ENCODE results near the gene LPAR3.

Gene LPAR3

DNA sequence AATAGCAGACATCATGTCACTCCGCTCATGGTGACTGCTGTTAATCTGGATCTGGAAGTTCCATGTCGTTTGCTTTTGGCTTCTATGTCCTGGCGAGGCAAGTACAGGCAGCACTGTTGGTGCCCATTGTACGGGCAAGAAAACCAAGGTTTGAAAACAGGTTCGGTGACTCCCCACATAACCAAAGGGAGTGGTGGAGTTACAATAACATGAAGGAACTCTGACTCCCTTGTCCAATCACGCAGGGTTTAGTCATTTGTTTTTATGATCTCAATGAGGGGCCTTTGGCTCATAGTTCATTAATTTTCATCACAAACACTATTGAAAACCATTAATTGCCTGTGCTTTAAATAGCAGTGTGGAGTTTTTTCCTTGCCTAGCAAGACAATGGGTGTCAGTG is 119.8 kb downstream of the LPAR3 start:
- no peak for DNase-seq

DNA sequence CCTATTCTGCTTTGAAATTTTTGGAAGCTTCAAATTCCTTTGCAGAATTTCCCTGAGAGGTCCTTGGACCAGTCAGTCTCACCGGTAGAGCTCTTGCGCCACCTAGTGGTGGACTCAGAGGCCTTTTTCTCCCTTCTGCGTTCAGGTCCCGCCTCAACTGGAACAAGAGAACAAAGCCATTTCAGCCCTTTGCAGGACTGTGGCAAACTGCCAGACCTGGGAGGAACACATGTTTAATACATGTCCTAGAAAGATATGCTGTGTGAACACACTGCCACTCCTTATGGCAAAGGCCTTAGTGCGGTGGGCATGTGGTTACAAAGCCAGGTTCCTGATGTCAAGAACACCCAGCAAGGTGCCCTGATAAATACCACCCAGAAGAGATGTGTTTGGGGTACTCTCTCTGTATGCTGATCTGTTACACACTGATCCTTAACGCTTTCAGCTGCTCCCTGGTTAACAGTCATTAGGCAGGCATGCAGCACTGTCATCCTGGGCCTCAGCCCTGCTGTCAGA is 120.5 kb downstream of the LPAR3 start:
- DNase-seq: peak; percentile 77

DNA sequence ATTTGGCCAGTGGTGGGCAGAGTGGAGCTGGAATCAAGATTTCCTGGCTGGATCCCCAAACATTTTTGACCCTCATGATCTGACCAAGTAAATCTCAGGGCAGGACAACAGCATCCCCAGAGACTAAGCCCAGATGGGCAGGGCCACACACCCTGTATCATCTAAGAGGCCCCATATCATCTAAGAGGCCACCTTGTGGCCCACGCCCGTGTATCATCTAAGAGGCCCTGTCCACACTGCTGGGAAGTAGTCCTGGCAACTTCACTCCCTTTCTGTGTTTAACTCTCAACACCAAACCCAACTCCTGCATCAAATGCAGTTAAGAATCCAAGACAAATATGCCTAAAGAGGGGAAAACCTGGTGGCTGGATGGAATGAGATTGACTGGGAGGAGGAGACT is 121.1 kb downstream of the LPAR3 start:
- no peak for DNase-seq

DNA sequence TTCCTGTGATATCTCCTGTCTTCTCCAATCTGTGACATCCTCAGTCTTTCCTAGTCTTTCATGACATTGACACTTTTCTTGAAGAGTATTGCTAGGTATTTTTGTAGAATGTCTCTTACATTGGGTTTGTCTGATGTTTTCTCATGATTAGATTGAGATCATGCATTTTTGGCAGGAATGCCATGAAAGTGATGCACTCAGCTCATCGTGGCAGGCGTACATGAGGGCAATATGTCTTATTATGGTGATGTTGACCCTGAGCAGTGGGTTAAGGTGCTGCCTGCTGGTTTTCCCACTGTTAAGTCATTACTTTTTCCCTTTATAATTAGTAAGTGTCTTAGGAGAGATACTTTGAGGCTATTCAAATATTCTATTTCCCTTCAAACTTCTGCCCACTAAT is 122.5 kb downstream of the LPAR3 start:
- DNase-seq: no peak

DNA sequence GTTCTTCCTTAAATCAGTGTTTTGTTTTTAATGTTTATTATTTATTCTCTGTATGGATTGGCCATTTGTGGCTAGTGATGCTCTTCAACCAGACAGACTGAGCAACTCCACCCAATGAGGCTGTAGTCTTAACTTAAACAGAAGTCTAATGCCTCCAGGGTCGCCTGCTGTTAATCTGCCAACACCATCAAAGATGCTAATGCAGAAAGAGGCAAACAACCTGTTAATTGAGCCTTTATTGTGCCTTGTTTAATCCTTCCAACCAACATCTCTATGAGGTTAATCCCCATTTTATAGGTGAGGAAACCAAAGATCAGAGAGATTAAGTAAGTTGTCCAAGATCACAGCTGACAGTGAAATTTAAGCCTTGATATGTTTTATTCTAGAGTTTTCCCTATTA is 123.4 kb downstream of the LPAR3 start:
- no peak for DNase-seq

DNA sequence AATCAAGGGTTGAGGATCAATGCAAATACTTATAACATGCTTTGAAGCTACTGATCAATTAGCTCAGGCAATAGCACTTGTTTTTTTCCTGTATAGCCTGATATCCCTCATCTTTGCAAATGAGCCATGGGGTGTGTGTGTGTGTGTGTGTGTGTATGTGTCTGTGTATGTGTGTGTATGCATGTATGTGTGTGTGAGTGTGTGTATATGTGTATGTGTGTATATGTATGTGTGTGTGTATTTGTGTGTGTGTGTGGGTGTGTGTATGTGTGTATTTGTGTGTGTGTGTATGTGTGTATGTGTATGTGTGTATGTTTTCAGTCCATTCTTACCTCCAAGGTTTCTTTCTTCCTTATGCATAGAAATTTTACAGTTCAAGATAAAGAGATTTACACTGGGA is 124.4 kb downstream of the LPAR3 start:
- no peak for DNase-seq

DNA sequence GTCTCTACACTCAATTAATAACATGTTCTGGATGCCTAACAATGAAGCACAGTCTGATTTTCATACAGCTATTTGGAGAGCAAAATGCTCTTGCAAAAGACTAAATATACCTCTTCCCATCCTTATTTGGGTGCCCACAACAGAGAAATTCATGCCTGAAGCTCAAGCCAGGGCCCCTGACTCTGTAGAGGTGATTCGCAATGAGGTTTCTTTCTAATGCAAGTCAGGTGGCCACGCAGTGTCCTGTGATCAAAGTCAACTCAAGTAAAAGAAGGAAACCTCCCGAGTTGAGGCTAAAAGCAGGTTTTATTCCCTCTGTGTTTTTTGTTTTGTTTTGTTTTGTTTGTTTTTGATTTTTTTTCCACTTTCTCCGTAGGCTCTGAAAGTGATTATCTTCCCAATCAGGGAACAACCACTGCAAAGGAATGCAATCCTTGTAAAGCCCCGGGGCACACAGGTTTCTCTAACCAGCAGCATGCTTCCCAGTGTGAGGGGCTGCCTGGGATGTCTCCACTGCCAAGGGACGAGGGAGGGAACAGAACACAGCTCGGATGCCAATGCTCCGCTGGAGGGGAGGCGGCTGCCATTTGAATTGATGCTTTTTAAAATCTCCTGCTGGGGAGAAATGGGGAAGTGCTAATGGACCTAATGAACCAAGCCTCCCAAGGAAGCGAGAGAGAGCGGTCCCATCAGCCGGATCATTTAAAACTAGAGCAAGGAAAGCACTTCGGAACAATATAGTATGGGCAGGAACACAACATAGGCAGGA is 128.9 kb downstream of the LPAR3 start:
- DNase-seq: no peak

DNA sequence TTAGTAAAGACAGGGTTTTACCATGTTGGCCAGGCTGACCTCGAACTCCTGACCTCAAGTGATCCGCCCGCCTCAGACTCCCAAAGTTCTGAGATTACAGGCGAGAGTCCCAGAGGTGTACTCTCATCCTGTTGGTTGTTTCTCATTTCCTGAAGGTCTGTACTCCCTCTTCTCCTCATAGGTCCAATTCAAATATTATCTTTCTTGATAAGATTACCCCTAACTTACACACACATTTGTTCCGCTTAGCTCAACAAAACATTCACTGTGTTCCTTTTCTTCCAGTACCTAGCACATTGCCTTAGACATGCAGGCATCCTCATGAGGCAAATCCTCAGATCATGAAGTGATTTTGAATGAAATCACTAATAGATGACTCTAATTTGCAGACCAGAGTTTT is 130.3 kb downstream of the LPAR3 start:
- no peak for DNase-seq
